Stimulated activated CD4-positive, alpha-beta T cell treated with anti-CD3 and anti-CD28 coated beads, TNF-alpha, amount 100 ng/mL, for 48 hours (primary cell): ENCODE measurements around the gene KLHL33.

ENCODE experiments used
- DNase-seq, 3 donors: peaks; one replicate each; pipeline ENCODE4 v3.0.0-alpha.2; 2020; ENCODE audit warnings: low read depth in 3 of 3

The KLHL33 gene

GRCh38 chr14:20376071-20376588 is 59.8 kb downstream of the KLHL33 start:
- no peak for DNase-seq
